Measurements from ENCODE around the gene FRYL.

GRCh38 chr4:48692897-48693296 lies 87.2 kb downstream of the FRYL start:
- TF ChIP-seq CTCF (IDR thresholded peaks at IDR 0.05; ENCODE audit: insufficient read depth, low read length) (no peak), POLR2AphosphoS5 (IDR thresholded peaks at IDR 0.05; ENCODE audit: low read depth) (no peak), GABPA (IDR thresholded peaks at IDR 0.05; ENCODE audit: low read depth) (no peak)
